ENCODE measurements around the gene FAM156A.
"Not testable (repeated sequence)": the region's sequence is repeated elsewhere in the genome, so short reads cannot be mapped to it uniquely, and the experiment has no call there.

Gene FAM156A

GRCh38 chrX:52907900-52908299, 50.4 kb downstream of the FAM156A start:
- POLR2A ChIA-PET; DNase-seq (ENCODE audit: extremely low spot score): not testable (repeated sequence)

GRCh38 chrX:52907137-52907536, 51.2 kb downstream of the FAM156A start:
- POLR2A ChIA-PET; CTCF ChIA-PET; DNase-seq (ENCODE audit: extremely low spot score): not testable (repeated sequence)

More at GRCh38 chrX:52907900-52908299, 50.4 kb downstream of the FAM156A start:
- CTCF ChIA-PET = not testable (repeated sequence)

- POLR2A ChIA-PET; CTCF ChIA-PET; DNase-seq (ENCODE audit: extremely low spot score): not testable (repeated sequence)
Observed at GRCh38 chrX:52906072-52906471, 52.2 kb downstream of the FAM156A start.

- CTCF ChIA-PET; POLR2A ChIA-PET; DNase-seq (ENCODE audit: extremely low spot score): not testable (repeated sequence)
Observed at GRCh38 chrX:52905531-52905930, 52.8 kb downstream of the FAM156A start.

Measured in GM10248 (cell line).